GM12801 (cell line): Measurements from ENCODE around the gene JPH4.

Experiments
- TF ChIP-seq, protein P1 (sequence below): IDR thresholded peaks from one replicate; pipeline ENCODE4 v1.5.1; 2011; ENCODE audit warnings: control low read depth; ENCODE audit not compliant: insufficient read length; ENCODE audit errors: extremely low read depth

The JPH4 gene

DNA sequence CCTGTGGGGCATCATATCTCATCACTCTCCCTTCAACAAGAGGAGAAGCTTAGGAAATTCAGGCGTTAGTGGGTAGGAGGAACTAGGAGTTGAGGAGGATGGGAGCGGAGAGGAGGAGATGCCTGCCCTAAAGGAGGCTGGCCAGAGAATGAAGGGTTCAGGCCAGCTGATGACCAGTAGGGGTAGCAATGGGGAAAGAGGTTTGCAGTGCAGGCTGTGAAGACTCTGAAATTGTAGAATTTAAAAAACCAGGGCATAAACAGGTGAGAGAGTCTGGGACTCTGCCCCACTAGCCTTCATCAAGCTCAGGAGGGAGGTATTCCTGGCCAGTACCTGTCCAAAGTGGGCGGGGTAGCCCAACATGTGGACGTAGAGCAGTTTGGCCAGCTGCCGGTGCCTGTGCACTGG, 11.8 kb downstream of the JPH4 start:
- TF ChIP-seq, protein P1, sequence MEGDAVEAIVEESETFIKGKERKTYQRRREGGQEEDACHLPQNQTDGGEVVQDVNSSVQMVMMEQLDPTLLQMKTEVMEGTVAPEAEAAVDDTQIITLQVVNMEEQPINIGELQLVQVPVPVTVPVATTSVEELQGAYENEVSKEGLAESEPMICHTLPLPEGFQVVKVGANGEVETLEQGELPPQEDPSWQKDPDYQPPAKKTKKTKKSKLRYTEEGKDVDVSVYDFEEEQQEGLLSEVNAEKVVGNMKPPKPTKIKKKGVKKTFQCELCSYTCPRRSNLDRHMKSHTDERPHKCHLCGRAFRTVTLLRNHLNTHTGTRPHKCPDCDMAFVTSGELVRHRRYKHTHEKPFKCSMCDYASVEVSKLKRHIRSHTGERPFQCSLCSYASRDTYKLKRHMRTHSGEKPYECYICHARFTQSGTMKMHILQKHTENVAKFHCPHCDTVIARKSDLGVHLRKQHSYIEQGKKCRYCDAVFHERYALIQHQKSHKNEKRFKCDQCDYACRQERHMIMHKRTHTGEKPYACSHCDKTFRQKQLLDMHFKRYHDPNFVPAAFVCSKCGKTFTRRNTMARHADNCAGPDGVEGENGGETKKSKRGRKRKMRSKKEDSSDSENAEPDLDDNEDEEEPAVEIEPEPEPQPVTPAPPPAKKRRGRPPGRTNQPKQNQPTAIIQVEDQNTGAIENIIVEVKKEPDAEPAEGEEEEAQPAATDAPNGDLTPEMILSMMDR: no peak

DNA sequence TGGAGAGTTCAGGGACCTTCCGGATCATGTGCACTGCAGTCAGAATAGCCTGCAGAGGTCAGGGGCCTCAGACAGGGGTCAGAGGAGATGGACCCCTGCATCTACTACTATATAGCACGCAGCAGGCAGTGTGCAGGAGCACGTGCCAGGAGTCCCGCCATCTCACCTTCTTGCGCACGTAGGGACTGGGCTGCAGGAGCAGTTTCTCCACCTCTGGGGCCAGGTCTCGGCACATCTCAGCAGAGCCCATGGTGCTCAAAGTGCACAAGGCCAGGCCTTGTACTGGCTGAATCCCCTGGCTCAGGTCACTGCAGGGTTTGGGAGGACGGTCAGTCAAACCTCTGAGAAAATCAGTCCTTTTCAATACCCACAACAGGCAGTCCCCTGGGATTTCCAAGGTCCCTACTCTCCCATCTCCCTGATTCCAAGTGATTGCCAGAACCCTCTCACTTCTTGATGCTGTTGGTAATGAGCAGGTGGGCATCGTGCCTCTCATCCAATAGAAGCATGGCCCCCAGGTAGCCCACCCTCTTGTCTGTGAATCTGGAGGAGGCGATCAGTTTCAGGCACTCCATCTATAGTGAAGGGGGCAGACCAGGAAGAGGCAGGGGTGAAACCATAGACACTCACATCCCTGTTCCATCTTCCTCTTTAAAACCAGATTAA, 12.3 kb downstream of the JPH4 start:
- TF ChIP-seq, protein P1: no peak

DNA sequence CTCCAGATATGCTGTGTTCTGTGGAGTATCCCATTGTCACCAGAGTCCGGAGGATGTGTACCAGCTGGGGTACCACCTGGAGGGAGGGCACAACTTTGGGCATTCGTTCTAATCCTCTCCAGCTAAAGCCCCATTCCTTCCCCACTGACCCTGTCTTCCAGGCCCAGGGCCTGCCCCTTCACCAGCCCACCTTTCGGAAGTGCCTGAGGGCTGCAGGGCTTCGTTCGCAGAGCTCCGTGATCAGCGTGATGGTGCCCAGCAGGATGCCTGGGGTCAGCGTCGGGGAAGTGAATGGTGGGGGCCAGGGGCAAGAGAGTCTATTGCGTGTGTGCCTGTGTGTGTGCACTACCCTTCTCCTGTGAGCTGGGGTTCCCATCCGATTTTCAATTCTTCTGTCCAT, 13.0 kb downstream of the JPH4 start:
- TF ChIP-seq, protein P1: no peak

DNA sequence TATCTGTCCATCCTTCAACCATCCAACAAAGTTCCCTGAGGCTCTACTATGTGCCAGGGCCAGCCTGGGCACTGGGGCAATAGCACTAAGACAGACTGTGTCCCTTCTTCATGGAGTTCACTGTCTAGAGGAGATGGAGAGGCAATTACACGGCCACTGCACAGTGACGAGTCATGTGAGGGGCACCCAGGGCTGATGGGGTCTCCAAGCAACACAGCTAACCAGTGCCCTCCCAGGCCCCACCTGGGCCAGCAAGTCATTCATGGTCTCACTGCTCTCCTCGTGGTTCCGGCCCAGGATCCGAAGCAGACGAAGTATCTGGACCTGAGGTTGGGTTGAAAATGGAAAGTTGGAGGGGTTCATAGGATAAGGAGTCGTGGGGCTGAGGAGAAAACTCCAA, 13.7 kb downstream of the JPH4 start:
- TF ChIP-seq, protein P1: no peak

DNA sequence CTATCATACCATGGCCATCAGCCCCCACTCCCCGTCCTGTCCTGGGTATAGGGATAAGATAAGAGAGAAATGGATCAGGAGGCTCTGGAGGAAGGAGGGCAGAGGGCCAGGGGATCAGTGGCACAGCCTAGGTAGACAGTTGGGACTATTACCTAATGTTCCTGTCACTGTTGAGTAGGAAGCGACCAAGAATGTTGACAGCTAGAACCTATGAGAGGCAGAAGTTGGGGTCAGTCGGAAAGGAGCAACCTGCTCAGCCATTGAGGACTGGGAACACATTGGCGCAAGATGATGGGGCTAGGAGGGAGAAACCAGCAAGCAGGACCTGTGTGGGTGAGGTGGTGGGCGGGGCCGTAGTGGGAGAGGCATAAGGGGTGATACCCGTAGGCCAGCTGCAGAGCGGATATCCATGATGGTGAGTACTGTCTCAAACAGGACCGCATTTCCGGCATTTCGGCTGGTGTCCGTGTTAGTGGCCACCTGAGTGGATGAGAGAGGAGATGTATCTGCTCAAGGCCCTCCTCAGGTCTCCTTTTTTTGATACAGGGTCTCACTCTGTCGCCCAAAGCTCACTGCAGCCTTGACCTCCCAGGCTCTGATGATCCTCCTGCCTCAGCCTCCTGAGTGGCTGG, 14.3 kb downstream of the JPH4 start:
- TF ChIP-seq, protein P1: no peak

DNA sequence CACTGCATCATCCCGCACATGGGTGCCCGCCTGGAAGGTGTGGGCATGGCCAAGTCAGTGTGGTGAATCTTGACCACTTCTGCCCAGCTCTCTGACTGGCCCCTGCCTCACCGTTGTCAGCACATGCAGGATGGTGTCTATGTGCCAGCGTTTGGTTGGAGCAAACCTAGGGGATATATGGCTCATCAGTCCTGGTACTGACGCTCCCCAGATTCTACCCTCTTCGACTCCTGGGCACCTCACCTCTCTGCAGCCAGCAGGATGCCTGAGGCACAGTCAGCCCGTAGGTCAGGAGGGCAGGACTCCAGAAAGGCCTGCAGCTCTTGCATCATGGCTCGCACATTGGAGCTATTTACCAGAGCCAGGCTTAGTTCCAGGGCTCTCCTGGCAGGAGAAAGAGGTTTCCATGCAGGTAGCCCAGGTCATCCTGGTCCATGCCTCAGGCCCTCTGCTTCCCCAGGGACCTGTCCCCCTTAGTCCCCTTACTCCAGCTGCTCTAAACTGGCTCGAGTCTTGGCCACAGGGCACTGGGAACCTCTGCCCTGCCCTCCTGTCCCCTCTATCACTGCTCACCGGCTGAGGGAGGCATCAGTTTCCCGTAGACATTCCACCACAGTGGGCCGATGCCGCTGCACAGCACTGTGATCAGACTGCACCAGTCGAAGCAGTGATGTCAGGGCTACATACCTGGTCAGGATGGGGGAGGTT, 15.0 kb downstream of the JPH4 start:
- TF ChIP-seq, protein P1: no peak

DNA sequence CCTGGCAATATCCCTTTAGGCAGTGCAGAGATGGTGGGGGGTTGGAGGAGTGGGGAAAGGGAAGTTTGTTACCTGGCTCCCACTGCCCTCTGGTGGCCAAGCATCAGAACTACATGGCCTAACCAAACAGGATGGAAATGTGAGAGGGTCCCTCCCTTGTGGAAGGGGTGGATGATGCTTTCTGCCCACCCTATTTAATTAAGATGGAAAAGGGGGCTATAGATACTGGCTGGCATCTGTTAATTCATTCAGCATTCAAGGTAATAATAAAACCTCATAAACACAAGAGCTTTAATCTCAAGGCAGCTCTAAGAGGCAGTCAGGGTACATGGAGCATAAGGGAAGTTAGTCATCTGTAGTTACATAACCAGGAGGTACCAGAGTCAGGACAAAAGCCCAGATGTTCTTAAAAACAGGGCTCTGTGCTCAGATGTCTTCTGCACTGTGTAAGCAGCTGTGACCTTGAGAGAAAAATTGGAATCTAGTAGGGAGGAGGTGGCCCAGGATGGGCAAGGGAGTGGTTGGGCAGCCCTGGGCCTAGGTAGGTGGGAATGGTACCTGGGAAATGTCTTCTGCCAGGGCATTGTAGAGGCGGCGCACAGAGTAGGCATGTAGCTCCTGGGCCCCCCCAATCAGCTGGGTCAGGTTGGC, 15.6 kb downstream of the JPH4 start:
- TF ChIP-seq, protein P1: peak; percentile 93
